HUES64 (cell line): ENCODE measurements around the gene GALNTL6.

ENCODE experiments used
- H3K27ac ChIP-seq: 2 replicates; pipeline ENCODE4 v1.7.0; 2013; ENCODE audit warnings: low read depth, low read length, inconsistent platforms
- H3K27me3 ChIP-seq: 2 replicates; pipeline ENCODE4 v1.6.1; 2013; ENCODE audit warnings: mild to moderate bottlenecking, low read length; ENCODE audit not compliant: insufficient read depth
- H3K36me3 ChIP-seq: 2 replicates; pipeline ENCODE4 v1.6.1; 2013; ENCODE audit warnings: mild to moderate bottlenecking, low read length; ENCODE audit not compliant: insufficient read depth
- H3K4me1 ChIP-seq: 2 replicates; pipeline ENCODE4 v1.6.1; 2013; ENCODE audit warnings: mild to moderate bottlenecking, low read length, moderate library complexity; ENCODE audit not compliant: insufficient read depth
- H3K4me3 ChIP-seq: 2 replicates; pipeline ENCODE4 v1.5.1; 2013; ENCODE audit warnings: mild to moderate bottlenecking, low read length, moderate library complexity
- H3K9ac ChIP-seq: 2 replicates; pipeline ENCODE4 v1.6.1; 2013; ENCODE audit warnings: mild to moderate bottlenecking, low read depth, low read length
- H3K9me3 ChIP-seq: 2 replicates; pipeline ENCODE4 v1.6.1; 2013; ENCODE audit warnings: low read depth, low read length; ENCODE audit not compliant: insufficient read depth
- whole genome bisulfite sequencing: fragments of 150-250, 120-280 bp; methylation state at CpG from one replicate; pipeline ENCODE4 v1.1.7; 2013; ENCODE audit warnings: missing lambda C conversion rate; 5-methylcytosine and 5-hydroxymethylcytosine counted together

Gene GALNTL6

DNA sequence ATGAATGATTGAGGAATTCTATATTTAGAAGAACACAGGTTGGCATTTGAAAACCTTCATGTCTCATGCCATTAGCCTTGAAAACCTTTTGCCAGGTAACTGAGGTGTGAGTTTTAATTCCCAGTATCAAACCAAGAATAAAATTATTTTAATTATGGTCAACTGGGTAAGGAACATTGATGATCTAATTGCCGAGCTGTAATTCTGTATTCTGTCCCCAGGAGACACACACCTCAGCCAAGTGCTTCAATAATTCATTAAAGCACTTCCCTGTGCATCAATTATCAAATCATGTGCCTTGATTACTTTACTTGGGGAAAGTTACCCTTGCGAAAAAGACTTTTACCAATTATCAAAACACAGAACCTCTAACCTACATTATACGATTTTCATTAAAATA, 1023.5 kb downstream of the GALNTL6 start:
- Histone ChIP-seq H3K4me3 (no peak overlapping the region), H3K27me3 (no peaks in the 10 kb centered on the region), H3K27ac (no peak overlapping the region), H3K36me3 (no peaks in the 10 kb centered on the region), H3K9ac (no peak overlapping the region), H3K4me1 (peaks cover 6% of the 10 kb centered on the region; the same call in 1 of the 2 replicates), H3K9me3 (no peaks in the 10 kb centered on the region)
- 90% methylated on average over 3 of the region's 3 CpGs for WGBS

DNA sequence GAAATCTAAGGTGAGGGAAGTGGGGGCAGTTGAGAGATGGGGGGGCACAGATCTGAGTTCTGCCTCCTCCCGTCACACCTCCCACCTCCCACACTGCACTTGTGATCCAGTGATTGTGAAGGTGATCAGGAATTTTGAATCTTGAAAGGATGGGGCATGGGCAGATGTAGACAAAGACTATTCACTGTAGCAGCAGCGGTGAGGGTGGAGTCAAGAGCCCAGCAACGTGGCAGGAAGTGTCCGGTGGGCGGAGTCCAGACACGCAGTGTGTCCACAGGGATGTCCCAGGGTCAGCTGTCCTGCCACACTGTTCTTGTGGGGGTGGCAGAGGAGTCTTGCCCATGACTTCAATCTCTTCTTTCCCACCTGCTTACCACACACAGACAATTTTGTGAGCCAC, 1024.9 kb downstream of the GALNTL6 start:
- Histone ChIP-seq H3K36me3 (no peaks in the 10 kb centered on the region), H3K4me1 (peaks cover 6% of the 10 kb centered on the region; the same call in 1 of the 2 replicates), H3K4me3 (no peak overlapping the region), H3K9me3 (no peaks in the 10 kb centered on the region), H3K27ac (no peak overlapping the region), H3K27me3 (no peaks in the 10 kb centered on the region), H3K9ac (no peak overlapping the region)
- WGBS, result 86% methylated on average over 5 of the region's 6 CpGs

DNA sequence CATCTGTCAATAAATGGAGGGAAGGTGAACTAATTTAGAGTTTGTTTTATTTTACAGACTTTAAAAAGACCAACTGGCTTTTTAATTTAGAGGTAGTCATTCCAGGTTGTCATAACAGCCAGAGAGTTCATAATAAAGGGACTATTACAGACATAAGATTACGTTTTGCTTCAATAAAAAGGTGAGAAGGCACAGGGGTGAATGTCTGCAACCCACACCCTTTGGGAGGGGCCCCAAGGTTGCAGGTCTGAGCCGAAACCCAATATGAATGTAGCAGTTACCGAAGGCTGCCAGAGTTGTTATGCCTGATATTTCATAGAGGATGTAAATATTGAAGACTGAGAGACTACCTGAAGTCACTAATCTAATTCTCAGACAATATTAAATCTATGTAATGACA, 1025.7 kb downstream of the GALNTL6 start:
- Histone ChIP-seq H3K27me3 (no peaks in the 10 kb centered on the region), H3K4me1 (peaks cover 6% of the 10 kb centered on the region; the same call in 1 of the 2 replicates), H3K9ac (no peak overlapping the region), H3K27ac (no peak overlapping the region), H3K4me3 (no peak overlapping the region), H3K9me3 (no peaks in the 10 kb centered on the region), H3K36me3 (no peaks in the 10 kb centered on the region)
- WGBS, result 98% methylated on average over 3 of the region's 3 CpGs

DNA sequence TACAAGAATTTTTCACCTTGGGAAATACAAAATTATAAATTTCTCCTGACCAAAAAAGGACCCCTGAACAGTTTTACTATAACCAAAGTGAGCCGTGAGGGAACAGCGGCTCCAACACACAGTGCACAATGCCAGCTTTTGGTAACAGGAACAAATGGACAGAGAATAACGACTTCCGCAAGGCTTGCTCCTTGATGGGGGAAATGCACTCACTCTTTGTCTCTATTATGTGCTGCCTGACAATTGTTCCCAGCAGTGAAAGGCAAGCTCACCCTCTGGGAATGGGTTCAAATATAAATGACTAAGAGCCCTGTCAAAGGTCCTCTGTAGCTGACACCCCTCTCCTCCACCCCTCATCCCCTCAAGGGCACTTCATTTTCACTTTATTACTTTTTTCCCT, 1029.6 kb downstream of the GALNTL6 start:
- Histone ChIP-seq H3K27ac (no peak overlapping the region), H3K9ac (no peak overlapping the region), H3K36me3 (no peaks in the 10 kb centered on the region), H3K4me1 (peaks cover 6% of the 10 kb centered on the region; the same call in 1 of the 2 replicates), H3K4me3 (no peak overlapping the region), H3K27me3 (no peaks in the 10 kb centered on the region), H3K9me3 (no peaks in the 10 kb centered on the region)
- 83% methylated on average over 4 of the region's 4 CpGs for WGBS

DNA sequence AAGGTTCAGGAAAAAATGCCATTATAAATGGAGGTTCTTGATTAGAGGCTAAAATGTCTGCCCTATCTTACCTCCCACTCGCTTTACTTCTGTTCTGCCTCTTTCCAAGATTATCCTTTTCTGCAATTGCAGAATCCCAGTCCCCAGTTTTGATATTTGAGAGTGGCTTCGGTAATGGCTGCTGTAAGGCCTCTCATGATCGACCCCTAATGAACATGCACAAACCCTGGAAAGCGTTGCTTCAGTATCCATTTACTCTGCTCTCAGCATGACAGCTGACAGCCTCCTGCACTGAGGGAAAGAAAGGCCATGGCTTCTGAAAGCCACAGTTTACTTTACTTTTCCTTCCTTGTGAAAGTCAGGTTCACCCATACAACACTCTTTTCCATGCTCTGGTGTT, 1030.0 kb downstream of the GALNTL6 start:
- Histone ChIP-seq H3K4me3 (no peak overlapping the region), H3K9me3 (no peaks in the 10 kb centered on the region), H3K27ac (no peak overlapping the region), H3K9ac (no peak overlapping the region), H3K4me1 (peaks cover 3% of the 10 kb centered on the region; the same call in 1 of the 2 replicates), H3K36me3 (no peaks in the 10 kb centered on the region), H3K27me3 (no peaks in the 10 kb centered on the region)
- 97% methylated on average over 4 of the region's 4 CpGs for WGBS

DNA sequence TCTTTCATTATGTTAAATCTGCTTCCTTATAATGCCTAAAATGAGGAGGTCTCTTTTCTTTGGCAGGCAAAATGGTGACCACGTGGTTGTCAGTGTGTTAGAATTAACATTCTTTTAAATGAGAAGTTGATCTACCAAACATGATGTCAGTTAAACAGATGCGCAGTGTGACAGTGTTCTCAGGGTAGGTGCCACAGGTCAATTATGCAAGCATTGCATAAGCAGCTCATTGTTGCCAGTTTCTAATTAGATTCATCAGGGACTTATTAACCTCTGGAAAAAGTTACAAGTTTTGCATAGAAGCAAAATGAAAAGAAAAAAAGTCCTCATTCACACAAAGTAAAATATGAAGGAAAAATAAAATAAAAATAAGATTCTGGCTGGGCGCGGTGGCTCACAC, 1031.4 kb downstream of the GALNTL6 start:
- Histone ChIP-seq H3K4me3 (no peak overlapping the region), H3K36me3 (no peaks in the 10 kb centered on the region), H3K9ac (no peak overlapping the region), H3K4me1 (no peaks in the 10 kb centered on the region), H3K27ac (no peak overlapping the region), H3K27me3 (no peaks in the 10 kb centered on the region), H3K9me3 (no peaks in the 10 kb centered on the region)
- 90% methylated on average over 4 of the region's 4 CpGs for WGBS

DNA sequence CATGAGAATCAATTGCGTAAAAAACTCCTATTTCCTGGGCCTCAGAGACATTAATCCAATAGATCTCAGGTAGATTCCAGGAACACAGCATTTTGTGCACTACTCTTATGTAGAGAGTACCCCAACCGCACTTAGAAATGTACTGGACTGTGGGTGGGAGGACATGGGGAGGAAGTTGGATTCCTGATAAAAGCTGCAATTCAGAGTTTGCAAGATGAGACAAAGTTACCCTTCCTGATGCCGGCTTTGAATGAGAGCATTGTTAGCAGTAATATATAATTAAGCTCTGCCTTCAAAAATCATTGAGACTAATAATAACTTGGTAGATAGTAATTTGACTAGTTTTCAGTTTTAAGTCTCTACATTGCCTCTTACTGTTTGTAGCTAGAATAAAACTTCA, 1032.1 kb downstream of the GALNTL6 start:
- no peak overlapping the region for H3K27ac ChIP-seq
- no peaks in the 10 kb centered on the region for H3K27me3 ChIP-seq
- H3K9me3 ChIP-seq, result no peaks in the 10 kb centered on the region
- H3K36me3 ChIP-seq, result no peaks in the 10 kb centered on the region
- no peak overlapping the region for H3K4me3 ChIP-seq
- no peaks in the 10 kb centered on the region for H3K4me1 ChIP-seq
- H3K9ac ChIP-seq, result no peak overlapping the region
- WGBS, result 98% methylated on average over 3 of the region's 3 CpGs

DNA sequence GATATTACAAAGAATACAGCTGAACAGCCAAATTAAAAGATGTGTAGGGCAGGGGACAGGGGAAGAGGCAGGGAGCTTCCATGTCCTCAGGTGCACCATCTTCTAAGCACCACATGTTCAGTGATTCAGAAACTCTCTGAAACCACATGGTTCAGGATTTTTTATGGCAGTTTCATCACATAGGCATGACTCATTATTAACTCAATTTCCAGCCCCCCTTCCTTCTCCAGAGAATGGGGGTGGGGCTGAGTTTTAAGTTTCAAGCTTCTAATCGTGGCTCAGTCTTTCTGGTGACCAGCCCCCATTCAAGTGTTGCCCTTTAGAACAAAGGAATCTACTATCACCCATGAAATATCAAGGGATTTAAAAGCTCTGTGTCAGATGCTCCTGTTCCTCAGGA, 1037.6 kb downstream of the GALNTL6 start:
- Histone ChIP-seq H3K4me3 (no peak overlapping the region), H3K27me3 (no peaks in the 10 kb centered on the region), H3K9me3 (no peaks in the 10 kb centered on the region), H3K27ac (no peak overlapping the region), H3K4me1 (no peaks in the 10 kb centered on the region), H3K9ac (no peak overlapping the region), H3K36me3 (no peaks in the 10 kb centered on the region)
- WGBS, result 60% methylated on average over 1 of the region's 1 CpG

DNA sequence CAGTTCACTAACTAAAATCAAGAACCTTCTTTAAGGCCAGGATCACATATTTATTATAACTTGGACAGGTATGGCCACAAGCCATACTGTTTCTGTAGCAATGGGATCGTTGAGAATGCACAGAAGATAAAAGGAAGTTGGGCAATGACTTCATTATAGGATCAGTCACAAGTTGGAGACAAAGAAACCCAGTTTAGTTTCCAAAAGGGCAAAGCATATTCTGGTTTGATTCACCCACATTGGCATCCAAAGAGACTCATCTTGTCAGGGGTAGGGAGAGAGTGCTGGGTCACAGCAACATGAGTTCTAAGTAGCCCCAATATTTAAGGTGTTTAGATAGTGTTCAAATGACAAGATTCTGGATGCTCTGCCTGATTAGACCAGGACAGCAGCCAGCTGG, 1038.3 kb downstream of the GALNTL6 start:
- H3K27ac ChIP-seq, result no peak overlapping the region

DNA sequence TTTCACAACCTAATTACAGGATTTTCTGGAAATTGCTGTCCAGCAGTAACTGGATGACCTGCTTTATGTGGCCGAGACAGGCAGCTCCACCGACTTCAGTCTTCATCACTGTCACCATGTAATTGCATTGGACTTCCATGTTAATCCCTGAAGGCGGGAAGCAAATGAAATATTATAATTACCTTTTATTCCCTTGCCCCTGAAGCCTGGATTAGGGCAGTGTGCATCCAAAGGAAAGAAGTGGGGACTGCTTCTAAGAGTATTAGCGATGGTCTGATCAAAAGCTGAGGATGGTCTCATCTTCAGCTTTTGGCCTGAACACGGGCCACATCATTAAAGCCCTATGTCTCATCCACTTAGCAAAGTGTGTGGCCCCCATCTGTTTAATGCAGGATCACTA, 1043.8 kb downstream of the GALNTL6 start:
- 97% methylated on average over 5 of the region's 5 CpGs for WGBS
- H3K27me3 ChIP-seq, result no peaks in the 10 kb centered on the region

More for the DNA sequence above, 1038.3 kb downstream of the GALNTL6 start:
- no peaks in the 10 kb centered on the region for H3K4me1 ChIP-seq
- no peaks in the 10 kb centered on the region for H3K36me3 ChIP-seq
- H3K9ac ChIP-seq, result no peak overlapping the region
- no peaks in the 10 kb centered on the region for H3K27me3 ChIP-seq
- 90% methylated on average over 1 of the region's 1 CpG for WGBS
- H3K4me3 ChIP-seq, result no peak overlapping the region
- no peaks in the 10 kb centered on the region for H3K9me3 ChIP-seq

DNA sequence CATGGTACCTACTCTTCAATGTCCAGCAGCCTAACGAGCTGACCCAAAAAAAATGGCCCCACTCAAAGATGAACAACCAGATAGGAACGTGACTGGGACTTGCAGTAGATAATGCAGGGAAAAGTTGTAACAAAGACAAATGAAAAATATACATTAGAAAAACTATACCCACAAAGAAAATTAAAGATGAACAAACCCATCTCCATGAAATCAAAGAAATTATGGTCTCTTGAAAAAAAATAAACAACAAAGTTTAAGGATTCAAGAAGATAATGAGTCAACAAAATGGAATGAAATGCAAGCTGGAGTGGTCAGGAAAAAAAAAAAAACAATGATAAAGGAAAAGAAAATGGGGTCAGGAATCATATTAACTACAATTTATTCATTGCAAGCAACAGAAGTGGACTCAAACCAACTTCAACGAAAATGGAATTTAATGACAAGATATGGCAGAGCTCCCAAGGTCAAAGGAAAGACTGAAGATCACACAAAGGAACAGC, 1045.6 kb downstream of the GALNTL6 start:
- Histone ChIP-seq H3K4me3 (no peak overlapping the region), H3K27ac (no peak overlapping the region), H3K36me3 (no peaks in the 10 kb centered on the region), H3K9ac (no peak overlapping the region), H3K27me3 (no peaks in the 10 kb centered on the region), H3K9me3 (peaks cover 6% of the 10 kb centered on the region; the same call in 1 of the 2 replicates), H3K4me1 (no peaks in the 10 kb centered on the region)
- WGBS, result over 99% methylated on average over 3 of the region's 3 CpGs

More for the DNA sequence above, 1043.8 kb downstream of the GALNTL6 start:
- Histone ChIP-seq H3K4me3 (no peak overlapping the region), H3K9me3 (no peaks in the 10 kb centered on the region), H3K4me1 (no peaks in the 10 kb centered on the region), H3K9ac (no peak overlapping the region), H3K27ac (no peak overlapping the region), H3K36me3 (no peaks in the 10 kb centered on the region)

DNA sequence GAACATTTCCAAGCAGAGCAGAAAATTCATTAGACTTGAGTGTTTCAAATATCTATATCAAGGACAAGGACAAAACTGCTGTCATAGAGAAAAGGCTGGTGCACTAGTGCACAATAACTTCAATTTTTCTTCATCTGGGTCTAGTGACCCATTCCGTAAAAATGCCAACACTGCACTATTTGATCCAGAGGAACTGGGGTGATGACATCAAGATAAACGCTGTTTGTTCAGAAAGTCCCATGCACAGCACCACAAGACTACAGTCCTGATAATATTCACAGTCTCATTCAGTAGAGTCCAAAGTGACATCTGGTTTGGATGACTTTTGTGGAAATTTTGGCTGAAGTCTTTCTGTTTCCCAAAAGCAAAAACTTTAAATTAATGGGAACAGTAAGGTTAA, 1051.9 kb downstream of the GALNTL6 start:
- Histone ChIP-seq H3K4me1 (0 out of 2 replicates have a peak, but pooled peaks cover 10% of the 10 kb centered on the region), H3K4me3 (no peak overlapping the region), H3K36me3 (no peaks in the 10 kb centered on the region), H3K27me3 (no peaks in the 10 kb centered on the region), H3K9me3 (peaks cover 6% of the 10 kb centered on the region; the same call in 1 of the 2 replicates), H3K9ac (no peak overlapping the region), H3K27ac (no peak overlapping the region)
- 92% methylated on average over 2 of the region's 2 CpGs for WGBS
